Activated T-helper 17 cell treated with anti-CD3 and anti-CD28 coated beads, Interleukin-2, amount 50 U/mL, for 72 hours (primary cell): ENCODE data around the gene DAAM2. TPM values are rescaled to one million over a fixed set of nuclear protein-coding genes. Genes with fewer than 3 reads are reported as not detected.

Experiments
- ATAC-seq: fragments of 150-1000 bp; cut with Tn5 transposase; replicated peaks from 2 replicates; pipeline ENCODE4 v1.10.0; 2021; ENCODE audit warnings: mild to moderate bottlenecking, moderate library complexity
- H3K27ac Mint-ChIP-seq: one replicate; pipeline ENCODE4 v1.8.0; 2022; ENCODE audit warnings: mixed read lengths
- H3K27me3 Mint-ChIP-seq: one replicate; pipeline ENCODE4 v1.8.0; 2022; ENCODE audit warnings: mixed read lengths
- H3K36me3 Mint-ChIP-seq: one replicate; pipeline ENCODE4 v1.8.0; 2022; ENCODE audit warnings: low read depth, mild to moderate bottlenecking, mixed read lengths
- H3K4me1 Mint-ChIP-seq: one replicate; pipeline ENCODE4 v1.8.0; 2022; ENCODE audit warnings: mixed read lengths
- H3K4me3 Mint-ChIP-seq: one replicate; pipeline ENCODE4 v1.8.0; 2022; ENCODE audit warnings: mild to moderate bottlenecking, mixed read lengths
- H3K9me3 Mint-ChIP-seq: one replicate; pipeline ENCODE4 v1.8.0; 2022; ENCODE audit warnings: mixed read lengths
- total RNA-seq, 2 donors: library from RNA; stranded (reverse); gene quantifications; one replicate each; pipeline ENCODE4 v1.2.3, GENCODE V29; 2022

Gene DAAM2
- total RNA-seq, 2 donors from 2014 or later = not detected

DNA sequence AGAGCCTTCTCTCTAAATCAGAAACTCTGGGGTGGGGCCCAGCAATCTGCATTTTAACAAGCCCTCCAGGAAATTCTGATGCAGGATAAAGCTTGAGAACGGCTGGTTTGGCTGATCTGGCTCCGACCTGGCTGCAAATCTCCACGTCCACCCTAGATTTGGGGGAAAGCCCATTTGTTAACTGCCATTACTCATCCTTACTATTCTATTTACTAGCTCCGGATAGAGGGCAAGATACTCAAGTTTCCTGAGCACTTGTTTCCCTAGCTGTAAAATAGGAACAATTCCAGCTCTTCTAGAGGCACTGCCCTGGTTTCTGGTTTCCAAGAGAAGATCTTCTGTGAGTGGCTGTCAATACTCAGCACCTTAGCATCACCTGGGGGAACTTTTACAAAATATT lies 44.4 kb downstream of the DAAM2 start:
- Mint-ChIP-seq H3K36me3 (no peaks in the 10 kb centered on the region), H3K27me3 (peaks cover 37% of the 10 kb centered on the region), H3K9me3 (no peaks in the 10 kb centered on the region), H3K4me3 (no peak overlapping the region), H3K4me1 (no peaks in the 10 kb centered on the region), H3K27ac (no peak overlapping the region)
- ATAC-seq = no peak

GRCh38 chr6:39839445-39839844 lies 47.3 kb downstream of the DAAM2 start:
- Mint-ChIP-seq H3K9me3 (no peaks in the 10 kb centered on the region), H3K36me3 (no peaks in the 10 kb centered on the region), H3K27ac (no peak overlapping the region), H3K27me3 (peaks cover 31% of the 10 kb centered on the region), H3K4me1 (no peaks in the 10 kb centered on the region), H3K4me3 (no peak overlapping the region)
- no peak for ATAC-seq

DNA sequence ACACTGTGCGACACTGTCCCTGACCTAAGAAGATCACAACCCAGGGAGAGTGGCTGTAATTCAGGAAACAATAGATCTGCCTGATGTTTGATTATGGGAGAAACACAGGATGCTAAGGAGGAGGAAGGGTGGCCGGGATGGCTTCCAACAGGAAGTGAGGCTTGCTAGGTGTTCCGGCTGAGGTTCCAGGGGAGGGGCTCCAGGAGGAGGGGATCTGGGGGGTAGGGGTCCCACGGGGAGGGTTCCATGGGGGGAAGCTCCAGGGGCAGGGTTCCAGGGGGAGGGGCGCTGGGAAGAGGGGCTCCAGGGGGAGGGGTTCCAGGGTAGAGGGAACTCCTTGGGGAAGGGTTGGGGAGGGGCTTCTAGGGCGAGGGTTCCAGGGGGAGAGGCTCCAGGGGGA lies 48.6 kb downstream of the DAAM2 start:
- Mint-ChIP-seq H3K4me1 (no peaks in the 10 kb centered on the region), H3K27ac (no peak overlapping the region), H3K9me3 (no peaks in the 10 kb centered on the region), H3K36me3 (no peaks in the 10 kb centered on the region), H3K27me3 (peaks cover 26% of the 10 kb centered on the region), H3K4me3 (no peak overlapping the region)
- ATAC-seq = no peak

GRCh38 chr6:39841291-39841690 lies 49.1 kb downstream of the DAAM2 start:
- ATAC-seq = no peak
- Mint-ChIP-seq H3K4me1 (no peaks in the 10 kb centered on the region), H3K27ac (no peak overlapping the region), H3K9me3 (no peaks in the 10 kb centered on the region), H3K27me3 (peaks cover 22% of the 10 kb centered on the region), H3K4me3 (no peak overlapping the region), H3K36me3 (no peaks in the 10 kb centered on the region)

GRCh38 chr6:39841923-39842322 lies 49.7 kb downstream of the DAAM2 start:
- ATAC-seq = no peak
- Mint-ChIP-seq H3K27ac (no peak overlapping the region), H3K4me1 (no peaks in the 10 kb centered on the region), H3K27me3 (peaks cover 17% of the 10 kb centered on the region), H3K4me3 (no peak overlapping the region), H3K36me3 (no peaks in the 10 kb centered on the region), H3K9me3 (no peaks in the 10 kb centered on the region)

DNA sequence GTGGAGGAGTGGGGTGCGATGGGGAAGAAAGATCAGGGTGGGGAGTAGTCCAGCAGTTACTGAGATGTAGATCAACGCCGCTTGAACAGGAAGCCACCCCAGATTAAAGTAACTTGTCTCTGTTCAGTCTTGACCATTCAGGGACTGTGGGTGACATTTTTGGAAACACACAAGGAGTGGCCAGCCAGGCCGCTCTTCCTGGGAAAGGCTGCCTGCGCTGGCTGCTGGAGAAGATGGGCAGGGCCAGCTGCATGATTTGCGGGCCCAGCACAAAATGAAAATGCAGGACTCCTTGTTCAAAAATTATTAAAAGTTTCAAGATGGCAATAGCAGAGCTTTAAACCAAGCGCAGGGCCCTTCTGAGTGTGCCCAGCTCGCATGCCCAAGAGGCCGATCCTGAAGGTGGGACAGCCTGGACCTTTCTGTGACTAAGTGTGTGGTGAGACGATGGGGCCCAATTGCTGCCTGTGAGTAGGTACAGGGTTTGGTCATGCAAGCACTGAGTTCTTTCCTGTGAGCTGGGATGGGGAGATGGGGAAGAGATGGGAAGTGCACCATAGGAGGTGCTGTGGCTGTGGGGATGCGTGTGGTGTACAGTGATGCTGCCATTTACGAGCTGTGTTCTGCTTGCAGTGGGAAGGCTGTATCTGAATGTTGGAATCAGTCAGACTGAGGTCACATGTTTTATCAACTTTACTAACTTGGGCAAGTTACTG lies 51.3 kb downstream of the DAAM2 start:
- no peaks in the 10 kb centered on the region for H3K4me1 Mint-ChIP-seq
- no peak overlapping the region for H3K4me3 Mint-ChIP-seq
- peaks cover 17% of the 10 kb centered on the region for H3K27me3 Mint-ChIP-seq
- no peak for ATAC-seq
- H3K27ac Mint-ChIP-seq = no peak overlapping the region
- H3K36me3 Mint-ChIP-seq = no peaks in the 10 kb centered on the region
- no peaks in the 10 kb centered on the region for H3K9me3 Mint-ChIP-seq

DNA sequence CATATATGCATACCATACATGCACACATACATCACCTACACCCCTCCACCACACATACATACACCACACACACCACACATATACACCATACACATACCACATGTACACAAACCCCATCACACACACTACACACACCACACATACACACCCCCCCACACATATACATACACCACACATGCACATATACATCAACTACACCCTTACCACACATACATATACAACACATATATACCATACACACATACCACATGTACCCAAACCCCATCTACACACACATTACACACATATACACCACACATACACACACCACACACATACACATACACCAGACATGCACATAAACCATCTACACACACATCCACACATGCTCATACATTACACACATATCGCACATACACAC lies 52.7 kb downstream of the DAAM2 start:
- Mint-ChIP-seq H3K9me3 (no peaks in the 10 kb centered on the region), H3K36me3 (no peaks in the 10 kb centered on the region), H3K27me3 (peaks cover 10% of the 10 kb centered on the region), H3K27ac (no peak overlapping the region), H3K4me3 (no peak overlapping the region), H3K4me1 (no peaks in the 10 kb centered on the region)
- no peak for ATAC-seq

DNA sequence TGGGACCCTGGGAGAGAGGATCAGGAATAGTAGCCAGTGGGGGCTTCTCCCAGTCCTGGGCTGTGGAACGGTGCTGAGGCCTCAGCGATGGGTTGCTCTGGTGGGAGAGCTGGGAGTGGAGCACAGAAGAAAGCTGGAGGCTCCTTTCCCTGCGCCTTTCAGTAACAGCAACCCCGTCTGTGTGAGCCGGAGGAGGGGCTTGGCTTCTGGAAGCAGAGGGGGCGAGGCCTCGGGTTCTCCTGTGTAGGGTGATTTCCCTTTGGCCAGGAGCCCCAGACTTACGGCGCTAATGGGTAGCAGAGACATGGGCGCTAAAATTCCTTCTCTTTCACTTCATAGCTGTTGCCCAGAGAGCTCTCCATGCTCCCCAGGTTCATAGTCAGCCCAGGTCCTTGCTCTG lies 55.0 kb downstream of the DAAM2 start:
- Mint-ChIP-seq H3K27ac (no peak overlapping the region), H3K36me3 (no peaks in the 10 kb centered on the region), H3K27me3 (peaks cover 5% of the 10 kb centered on the region), H3K4me1 (no peaks in the 10 kb centered on the region), H3K4me3 (no peak overlapping the region), H3K9me3 (no peaks in the 10 kb centered on the region)
- ATAC-seq = no peak

GRCh38 chr6:39848171-39848570 lies 56.0 kb downstream of the DAAM2 start:
- no peak overlapping the region for H3K27ac Mint-ChIP-seq
- no peaks in the 10 kb centered on the region for H3K4me1 Mint-ChIP-seq
- no peaks in the 10 kb centered on the region for H3K9me3 Mint-ChIP-seq
- ATAC-seq = no peak
- H3K4me3 Mint-ChIP-seq = no peak overlapping the region
- peaks cover 5% of the 10 kb centered on the region for H3K27me3 Mint-ChIP-seq
- no peaks in the 10 kb centered on the region for H3K36me3 Mint-ChIP-seq

GRCh38 chr6:39849228-39849627 lies 57.1 kb downstream of the DAAM2 start:
- no peak overlapping the region for H3K27ac Mint-ChIP-seq
- peaks cover 5% of the 10 kb centered on the region for H3K27me3 Mint-ChIP-seq
- H3K36me3 Mint-ChIP-seq = no peaks in the 10 kb centered on the region
- H3K4me3 Mint-ChIP-seq = no peak overlapping the region
- no peaks in the 10 kb centered on the region for H3K9me3 Mint-ChIP-seq
- ATAC-seq = no peak
- H3K4me1 Mint-ChIP-seq = no peaks in the 10 kb centered on the region

DNA sequence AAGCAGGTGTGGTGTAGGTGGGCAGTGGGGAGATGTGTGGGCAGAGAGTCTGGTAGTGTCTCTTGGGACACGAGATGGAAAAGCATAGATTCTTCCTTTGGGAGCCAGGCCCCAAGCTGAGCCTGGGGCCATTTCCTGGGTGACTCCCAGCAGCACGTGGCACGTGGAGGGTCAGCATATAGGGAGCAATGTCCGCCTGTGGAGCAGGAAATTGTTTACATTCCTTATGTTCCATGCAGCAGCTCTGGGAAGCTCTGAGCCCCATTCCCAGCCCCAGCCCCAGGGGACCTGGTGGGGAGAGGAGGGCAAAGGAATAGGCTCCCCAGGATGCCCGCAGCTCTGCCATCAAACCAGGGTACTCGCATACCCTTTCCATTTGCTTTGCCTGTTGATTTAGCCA lies 57.6 kb downstream of the DAAM2 start:
- Mint-ChIP-seq H3K36me3 (no peaks in the 10 kb centered on the region), H3K27me3 (peaks cover 5% of the 10 kb centered on the region), H3K4me3 (no peak overlapping the region), H3K9me3 (no peaks in the 10 kb centered on the region), H3K4me1 (no peaks in the 10 kb centered on the region), H3K27ac (no peak overlapping the region)
- no peak for ATAC-seq

GRCh38 chr6:39850736-39851297 lies 58.6 kb downstream of the DAAM2 start:
- Mint-ChIP-seq H3K36me3 (no peaks in the 10 kb centered on the region), H3K9me3 (no peaks in the 10 kb centered on the region), H3K27me3 (peaks cover 5% of the 10 kb centered on the region), H3K27ac (no peak overlapping the region), H3K4me3 (no peak overlapping the region), H3K4me1 (no peaks in the 10 kb centered on the region)
- no peak for ATAC-seq

DNA sequence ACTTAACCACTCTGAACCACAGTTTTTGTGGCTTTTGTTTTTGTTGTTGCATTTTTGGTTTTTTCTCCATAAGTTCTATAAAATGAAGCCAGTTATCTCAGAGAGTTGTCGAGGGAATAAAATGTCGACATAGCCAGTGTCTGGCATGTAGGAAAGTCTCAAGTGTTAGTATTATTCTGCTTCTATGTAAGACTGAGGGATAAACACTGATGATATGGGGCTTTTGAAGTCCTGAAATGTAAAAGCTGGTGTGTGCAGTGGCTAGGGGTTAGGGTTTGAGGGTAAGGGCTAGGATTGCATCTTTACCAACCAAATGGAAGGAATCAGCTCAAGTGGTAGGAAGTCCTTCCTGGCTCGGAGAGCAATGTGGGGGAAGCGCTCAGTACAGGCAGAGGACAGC lies 59.2 kb downstream of the DAAM2 start:
- Mint-ChIP-seq H3K36me3 (no peaks in the 10 kb centered on the region), H3K27me3 (peaks cover 5% of the 10 kb centered on the region), H3K9me3 (no peaks in the 10 kb centered on the region), H3K4me1 (no peaks in the 10 kb centered on the region), H3K27ac (no peak overlapping the region), H3K4me3 (no peak overlapping the region)
- ATAC-seq = no peak

DNA sequence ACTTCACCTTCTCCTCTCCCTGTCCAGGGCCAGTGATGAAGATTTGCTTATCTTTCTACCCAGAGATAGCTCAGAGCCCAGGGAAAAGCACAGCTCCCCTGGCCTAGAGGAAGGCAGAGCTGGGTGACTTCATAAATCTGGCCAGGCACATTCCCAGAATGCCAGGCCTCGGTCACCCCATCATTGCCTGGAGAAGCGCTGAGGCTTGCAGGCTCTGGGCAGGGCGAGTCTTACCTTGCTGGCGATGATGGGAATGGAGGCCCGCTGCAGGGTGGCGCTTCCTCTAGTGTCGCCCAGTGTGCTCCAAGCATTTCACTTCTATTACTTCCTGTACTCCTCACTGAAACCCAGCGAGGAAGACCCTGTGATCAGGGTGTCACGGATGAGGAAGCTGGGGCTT lies 60.1 kb downstream of the DAAM2 start:
- no peak overlapping the region for H3K27ac Mint-ChIP-seq
- H3K27me3 Mint-ChIP-seq = peaks cover 7% of the 10 kb centered on the region

DNA sequence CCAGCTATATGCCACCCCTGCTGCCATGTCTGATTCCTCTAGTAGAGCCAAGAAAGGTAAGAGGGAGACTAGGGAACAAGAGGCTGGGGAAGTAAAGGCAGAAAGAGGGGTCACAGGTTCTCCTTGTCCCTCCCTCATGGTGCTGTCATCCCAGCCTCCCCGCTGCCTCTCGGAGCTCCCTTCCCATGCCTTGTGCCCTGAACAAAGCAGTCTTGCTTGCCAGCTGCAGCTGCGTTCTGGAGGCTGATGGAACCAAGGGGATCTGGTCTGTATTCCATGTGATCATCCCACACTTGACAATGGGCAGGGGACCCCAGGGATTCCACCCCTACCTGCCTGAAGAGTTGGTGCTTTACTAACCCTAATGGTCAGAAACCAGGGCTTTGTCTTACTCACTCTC lies 61.4 kb downstream of the DAAM2 start:
- Mint-ChIP-seq H3K27me3 (peaks cover 12% of the 10 kb centered on the region), H3K27ac (no peak overlapping the region), H3K9me3 (no peaks in the 10 kb centered on the region), H3K36me3 (no peaks in the 10 kb centered on the region), H3K4me1 (no peaks in the 10 kb centered on the region), H3K4me3 (no peak overlapping the region)
- ATAC-seq = no peak

More for the DNA sequence above, 60.1 kb downstream of the DAAM2 start:
- Mint-ChIP-seq H3K36me3 (no peaks in the 10 kb centered on the region), H3K4me1 (no peaks in the 10 kb centered on the region), H3K9me3 (no peaks in the 10 kb centered on the region), H3K4me3 (no peak overlapping the region)
- ATAC-seq = no peak
